NCI-H526 treated with DMSO at 0.1 percent for 48 hours (cell line): ENCODE results near the gene CBR3.
A peak's percentile ranks its signal among the peaks of the same experiment; 100 is the strongest.

Experiments used
- DNase-seq: peaks from one replicate; lab custom pipeline; 2025; lab: John Stamatoyannopoulos, UW

The CBR3 gene

DNA sequence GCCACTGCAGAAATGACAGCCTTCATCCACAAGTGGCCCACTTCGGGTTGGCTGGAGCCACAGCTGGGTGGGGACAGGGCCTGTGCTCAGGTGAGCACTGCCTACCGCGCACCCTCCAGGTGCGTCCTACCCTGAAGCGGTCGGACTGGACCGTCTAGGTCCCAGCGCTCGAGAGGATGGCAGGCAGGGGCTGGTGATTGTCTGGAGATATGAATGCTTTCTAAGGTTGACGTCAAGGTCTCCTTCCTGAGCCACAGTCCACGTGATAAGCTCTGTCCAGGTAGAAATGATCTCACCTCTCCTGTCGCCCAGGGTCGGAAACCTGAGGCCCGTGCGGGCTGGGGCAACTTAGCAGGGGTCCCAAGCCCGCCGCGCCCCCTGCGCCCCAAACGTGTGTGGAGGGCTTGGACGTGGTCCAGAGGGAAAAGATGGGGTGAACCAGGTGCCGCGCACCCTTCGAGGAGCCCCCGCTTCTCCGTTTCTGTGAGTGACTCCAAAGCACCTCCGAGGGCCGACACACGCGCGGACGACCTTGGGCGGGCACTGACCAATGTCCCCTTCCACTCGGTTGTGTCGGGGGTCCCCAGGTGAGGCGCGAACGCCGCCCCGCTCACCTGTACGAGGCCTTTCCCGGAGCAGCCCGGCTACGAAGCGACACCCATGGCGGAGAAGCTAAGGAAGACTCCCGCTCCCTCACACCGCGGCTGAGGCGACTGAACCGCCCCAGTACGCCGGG lies 20.9 kb downstream of the CBR3 start:
- peak; percentile 26 for DNase-seq

DNA sequence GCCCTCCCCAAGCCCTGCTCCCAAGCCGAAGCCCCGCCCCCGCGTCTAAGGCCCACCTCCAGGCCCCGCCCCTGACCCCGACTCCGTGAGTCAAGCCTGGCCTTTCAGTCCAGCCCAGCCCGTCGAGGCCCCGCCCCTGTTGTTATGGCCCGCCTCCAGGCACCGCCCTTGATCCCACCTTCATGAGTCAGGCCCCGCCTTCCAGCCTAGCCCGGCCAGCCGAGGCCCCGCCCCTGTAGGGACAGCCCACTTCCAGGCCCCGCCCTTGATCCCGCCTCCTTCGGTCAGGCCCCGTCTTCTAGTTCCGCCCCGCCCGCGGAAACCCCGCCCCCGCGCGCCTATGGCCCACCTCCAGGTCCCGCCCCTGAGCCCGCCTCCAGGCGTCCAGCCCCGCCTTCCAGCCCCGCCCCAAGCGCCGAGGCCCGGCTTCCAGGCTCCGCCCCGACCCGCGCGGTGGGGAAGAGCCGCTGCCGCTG lies 21.5 kb downstream of the CBR3 start:
- peak; percentile 96 for DNase-seq

DNA sequence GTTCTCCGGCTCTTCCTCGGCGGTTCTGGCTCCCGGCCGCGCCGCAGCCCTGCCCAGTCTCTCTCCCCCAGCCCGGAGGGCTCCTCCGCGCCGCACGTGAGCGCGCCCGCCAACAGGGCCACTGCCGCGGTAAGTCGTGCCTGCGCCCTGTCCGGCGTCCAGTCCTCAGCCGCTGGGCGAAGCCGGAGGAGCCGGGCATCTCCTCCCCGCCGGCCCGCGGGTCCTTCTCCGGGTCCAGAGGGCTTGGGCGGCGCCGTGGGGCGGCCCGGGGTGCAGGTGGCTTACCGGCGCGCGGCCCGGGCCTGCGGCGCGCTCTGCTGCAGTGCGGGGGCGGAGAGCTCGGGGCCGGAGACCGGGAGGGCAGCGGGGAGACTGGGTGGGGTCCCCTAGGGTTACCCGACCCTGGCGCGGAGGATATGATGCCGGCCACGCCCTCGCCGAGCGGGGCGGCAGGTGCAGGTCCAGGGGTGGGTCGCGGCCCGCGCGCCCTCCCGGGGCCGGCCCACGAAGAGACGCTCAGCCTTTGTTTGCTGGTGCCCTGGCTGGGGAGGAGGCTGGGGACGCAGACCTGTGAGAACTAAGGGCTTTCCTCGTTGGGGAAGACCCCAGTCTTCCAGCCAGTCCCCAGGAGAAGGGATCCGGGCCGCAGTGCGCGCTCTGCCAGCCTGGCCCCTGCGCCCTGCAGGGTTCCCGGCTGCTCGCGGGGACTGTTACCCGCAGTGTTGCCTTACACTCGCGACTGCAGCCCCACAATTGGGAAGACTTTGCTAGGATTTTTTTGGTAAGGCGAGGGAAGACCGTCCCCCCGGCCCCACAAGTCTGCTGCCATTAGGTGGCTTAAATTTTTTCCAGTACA lies 22.2 kb downstream of the CBR3 start, which contains the start of gene DOP1B:
Gene DOP1B, plus strand, starts transcription at position 10 of the 856 bp plus-strand sequence. CDS start 7,910 bp downstream, outside the sequence.
- DNase-seq, result peak; percentile 33

DNA sequence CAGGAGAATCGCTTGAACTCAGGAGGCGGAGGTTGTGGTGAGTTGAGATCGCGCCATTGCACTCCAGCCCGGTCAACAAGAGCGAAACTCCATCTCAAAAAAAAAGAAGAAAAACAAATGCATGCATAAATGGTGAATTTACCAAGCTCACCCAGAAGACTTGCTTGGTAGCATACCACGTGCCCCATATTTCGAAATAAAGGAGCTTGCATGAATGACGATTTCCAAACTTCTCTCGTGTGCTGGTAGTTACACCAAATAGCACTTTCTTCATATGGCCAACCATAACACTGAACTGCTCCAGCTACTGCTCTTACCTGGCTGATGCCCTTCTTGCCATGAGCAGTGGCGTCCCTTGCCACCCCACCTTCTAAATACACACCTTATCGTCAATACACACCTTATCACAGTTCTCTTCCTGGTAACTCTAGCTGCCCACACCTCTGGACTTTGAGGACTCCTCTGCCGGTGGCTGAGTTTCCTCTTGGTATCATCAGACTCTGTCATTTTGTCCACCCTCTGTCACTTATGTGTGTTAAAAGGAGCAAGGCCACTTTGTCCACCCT lies 24.6 kb downstream of the CBR3 start:
- no peak for DNase-seq

DNA sequence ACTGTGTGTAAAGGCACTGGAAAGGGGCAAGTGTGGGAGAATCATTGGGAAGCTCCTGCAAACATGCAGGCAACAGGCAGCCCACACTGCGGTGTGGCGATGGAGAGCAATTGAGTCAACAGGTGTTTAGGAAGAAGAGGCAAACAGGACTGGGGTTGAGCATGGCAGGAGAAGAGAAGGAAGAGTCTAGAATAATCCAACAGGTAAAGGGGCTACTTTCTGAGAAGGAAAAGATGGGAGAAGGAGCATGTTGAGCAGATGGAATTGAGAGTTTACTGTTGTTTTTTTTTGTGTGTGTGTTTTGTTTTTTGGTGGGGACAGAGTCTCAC lies 25.9 kb downstream of the CBR3 start:
- no peak for DNase-seq

DNA sequence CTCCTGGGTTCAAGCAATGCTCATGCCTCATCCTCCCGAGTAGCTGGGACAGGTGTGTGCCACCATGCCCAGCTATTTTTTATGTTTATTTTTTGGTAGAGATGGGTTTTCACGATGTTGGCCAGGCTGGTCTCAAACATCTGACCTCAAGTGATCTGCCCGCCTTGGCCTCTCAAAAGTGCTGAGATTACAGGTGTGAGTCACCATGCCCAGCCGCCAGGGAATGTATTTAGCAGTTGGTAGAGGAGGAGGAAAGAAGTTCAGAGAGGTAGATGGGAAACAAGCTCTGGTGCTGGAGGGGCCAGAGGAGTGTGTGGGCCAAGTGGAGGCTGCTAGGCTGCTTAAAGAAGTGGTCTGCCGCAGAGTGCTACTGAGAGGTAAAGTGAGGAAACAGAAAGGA lies 27.8 kb downstream of the CBR3 start:
- DNase-seq, result no peak

DNA sequence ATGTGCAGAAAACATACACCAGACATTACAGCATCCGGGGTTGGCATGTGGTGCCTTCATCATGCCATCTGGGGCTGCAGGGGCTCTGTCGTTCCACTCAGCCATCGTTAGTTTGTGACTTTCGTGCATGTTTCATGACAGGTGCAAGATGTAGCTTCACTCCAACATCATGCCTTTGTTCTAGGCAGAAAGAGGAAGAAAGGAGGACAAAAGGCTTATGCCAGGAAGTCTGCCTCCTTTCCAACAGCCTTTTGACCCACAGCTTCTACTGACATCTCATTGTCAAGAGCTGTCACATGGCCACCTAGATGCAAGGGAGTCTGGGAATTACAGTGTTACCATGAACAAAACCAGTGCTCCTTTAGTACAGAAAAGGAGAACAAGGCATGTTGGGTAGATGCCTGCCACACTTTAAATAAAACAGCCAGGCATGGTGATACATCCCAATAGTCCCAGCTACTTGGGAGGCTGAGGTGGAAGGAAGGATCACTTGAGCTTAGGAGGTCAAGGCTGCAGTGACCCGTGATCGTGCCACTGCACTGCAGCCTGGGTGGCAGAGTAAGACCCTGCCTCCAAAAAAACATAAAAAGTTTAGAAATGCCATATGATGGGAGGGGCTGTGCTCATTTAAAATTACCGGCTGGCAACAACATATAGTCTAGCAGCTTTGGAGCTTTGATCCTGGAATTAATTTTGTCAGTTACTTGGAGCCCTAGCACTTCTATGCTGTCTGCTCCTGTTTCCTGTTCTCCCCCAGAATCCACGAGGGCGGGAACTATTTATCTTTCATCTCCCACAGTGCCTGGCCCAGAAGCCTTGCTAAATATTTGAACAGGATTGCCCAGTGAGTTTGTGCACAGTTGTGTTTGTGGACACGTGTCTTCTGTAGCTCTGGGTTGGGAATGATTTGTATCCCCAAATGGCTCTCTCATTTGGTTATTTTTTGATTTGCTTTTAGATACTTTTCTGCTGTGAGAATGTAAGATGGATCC lies 29.2 kb downstream of the CBR3 start:
- DNase-seq, result no peak

DNA sequence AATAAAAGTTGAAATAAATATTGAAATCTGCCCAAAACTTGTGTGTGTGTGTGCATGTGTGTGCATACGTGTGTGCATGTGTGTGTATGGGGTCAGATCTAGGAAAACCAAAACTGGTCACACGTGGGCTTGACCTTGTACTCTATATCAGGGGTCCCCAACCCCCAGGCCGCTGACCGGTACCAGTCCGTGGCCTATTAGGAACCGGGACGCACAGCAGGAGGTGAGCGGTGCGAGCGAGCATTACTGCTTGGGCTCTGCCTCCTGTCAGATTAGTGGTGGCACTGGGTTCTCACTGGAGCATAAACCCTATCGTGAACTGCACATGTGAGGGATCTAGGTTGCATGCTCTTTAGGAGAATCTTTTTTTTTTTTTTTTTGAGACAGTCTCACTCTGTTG lies 30.5 kb downstream of the CBR3 start:
- DNase-seq, result no peak

DNA sequence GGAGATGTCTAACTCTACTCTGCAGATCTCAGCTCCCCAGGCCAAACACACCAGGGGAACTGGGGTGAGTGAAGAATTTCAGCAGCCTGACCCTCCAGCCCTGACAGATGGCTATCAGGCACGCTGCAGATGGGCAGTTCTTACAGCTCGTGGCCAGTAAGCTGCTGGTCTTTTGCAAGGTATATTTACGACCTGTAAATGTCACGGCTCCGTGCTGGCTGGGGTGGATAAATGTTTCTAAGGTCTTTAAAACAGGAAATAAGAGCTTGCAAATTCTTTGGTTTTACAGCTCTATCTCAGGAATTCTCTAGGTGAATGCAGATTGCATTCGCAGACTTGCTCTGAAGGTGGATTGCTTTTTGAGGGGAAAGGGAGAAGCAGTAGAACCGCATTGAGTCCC lies 31.8 kb downstream of the CBR3 start:
- DNase-seq, result no peak

DNA sequence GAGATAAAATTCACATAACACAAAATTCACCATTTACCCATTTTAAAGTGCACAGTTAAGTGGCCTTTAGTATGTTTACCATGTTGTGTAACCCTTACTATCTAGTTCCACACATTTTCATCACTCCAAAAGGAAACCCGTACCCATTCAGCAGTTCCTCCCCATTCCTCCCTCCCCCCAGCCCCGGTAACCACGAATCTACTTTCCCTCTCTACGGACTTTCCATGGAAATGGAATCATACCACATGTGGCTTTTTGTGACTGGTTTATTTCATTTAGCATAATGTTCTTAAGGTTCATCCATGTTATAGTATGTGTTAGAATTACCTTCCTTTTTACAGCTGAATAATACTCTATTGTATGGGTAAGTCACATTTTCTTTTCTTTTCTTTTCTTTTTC lies 32.7 kb downstream of the CBR3 start:
- DNase-seq, result no peak

DNA sequence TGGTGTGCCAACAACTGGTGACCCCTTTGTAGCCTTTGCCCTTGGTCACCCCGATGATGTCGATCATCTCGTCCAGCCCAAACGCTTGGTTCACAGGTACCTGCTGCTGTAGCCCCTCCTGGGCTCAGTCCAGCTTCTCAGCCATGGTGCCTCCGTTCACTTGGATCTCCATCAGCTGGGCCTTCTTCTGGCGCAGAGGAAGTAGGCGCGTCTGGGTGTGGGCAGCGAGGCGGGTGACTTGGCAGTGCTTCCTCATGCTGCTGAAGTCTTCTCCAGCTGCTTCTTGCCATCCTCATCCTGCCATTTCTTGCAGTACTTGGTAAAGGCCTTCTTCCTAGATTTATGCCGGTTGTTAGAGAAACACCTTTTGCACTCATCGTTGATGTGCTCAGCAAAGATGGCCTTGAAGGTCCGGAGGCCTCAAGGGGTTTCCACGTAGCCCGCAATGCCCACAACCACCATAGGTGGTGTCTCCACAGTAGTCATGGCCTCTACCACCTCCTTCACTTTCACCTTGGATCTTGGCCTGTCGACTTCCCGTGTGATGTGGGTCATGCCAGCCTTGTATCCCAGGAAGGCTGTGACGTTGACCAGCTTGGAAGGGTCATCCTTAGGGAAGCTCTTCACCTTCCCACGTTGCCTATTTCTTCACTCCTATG lies 34.7 kb downstream of the CBR3 start:
- DNase-seq, result no peak

DNA sequence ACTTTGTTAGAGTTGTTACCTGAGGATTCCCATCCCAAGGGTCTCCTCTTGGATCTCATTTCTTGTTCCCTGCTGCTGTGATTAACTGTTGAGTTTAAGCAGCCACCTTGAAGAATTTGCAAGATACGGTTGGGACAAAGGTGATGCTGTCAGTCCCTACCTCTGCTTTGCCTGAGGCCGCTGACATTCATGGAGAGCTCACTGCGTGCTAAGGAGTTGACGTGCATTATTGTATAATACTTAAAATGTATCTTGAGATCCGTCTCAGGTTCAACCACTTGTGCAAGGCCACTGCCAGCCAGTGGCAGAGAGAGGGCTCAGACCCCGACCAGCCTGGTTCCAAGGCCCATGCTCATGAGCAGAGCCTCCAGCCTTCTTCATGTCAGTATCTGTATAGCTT lies 35.9 kb downstream of the CBR3 start:
- DNase-seq, result no peak

DNA sequence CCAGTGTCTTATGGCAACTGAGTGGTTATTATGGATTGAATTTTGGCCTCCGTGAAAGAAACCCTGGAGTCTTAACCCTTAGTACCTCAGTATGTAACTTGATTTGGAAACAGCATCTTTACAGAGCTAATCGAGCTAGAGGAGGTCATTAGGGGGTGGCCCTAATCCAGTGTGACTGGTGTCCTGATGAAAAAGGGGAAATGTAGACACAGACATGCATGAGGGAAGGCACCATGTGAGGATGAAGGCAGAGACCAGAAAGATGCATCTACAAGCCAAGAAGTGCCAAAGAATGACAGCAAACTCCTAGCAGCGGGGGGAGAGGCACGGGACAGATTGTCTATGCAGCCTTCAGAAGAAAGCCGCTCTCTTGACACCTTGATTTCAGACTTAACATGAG lies 36.5 kb downstream of the CBR3 start:
- DNase-seq, result no peak

DNA sequence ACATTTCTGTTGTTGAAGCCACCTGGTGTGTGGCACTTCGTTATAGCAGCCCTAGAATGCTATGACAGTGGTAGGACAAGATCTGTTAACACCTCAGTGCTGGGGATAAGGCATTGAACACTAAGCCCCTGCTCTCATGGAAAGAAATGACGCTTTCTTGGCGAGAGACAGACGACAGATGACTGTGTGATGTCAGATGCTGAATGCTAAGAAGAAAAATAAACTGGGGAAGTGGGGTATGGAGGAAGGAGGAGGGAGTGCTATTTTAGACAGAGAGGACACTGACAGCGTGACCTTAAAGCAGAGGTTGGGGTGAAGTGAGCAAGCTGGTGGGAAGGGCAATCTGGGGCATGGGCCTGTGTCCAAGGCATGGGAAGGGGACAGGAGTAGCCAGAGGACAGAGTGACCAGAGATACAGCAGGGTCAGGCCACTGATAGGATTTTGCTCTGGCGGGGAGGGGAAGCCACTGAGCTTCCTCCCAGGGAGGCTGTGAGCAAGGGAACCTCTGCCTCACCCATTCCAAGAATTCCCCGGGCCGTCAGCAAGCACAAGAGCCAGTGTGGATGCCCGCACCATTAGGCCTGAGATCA lies 37.0 kb downstream of the CBR3 start:
- no peak for DNase-seq

DNA sequence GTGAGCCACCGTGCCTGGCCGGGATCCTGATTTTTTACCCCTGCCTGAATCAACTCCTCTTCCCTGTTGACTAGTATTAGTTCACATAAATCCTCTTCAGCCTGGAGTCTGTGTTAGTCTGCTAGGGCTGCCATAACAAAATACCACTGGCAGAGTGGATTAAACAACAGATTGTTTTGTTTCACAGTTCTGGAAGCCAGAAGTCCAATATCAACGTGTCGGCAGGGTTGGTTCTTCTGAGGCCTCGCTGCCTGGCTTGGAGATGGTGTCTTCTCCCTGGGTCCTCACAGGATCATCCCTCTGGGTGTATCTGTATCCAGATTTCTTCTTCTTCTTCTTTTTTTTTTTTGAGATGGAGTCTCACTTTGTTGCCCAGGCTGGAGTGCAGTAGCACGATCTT lies 39.9 kb downstream of the CBR3 start:
- no peak for DNase-seq

DNA sequence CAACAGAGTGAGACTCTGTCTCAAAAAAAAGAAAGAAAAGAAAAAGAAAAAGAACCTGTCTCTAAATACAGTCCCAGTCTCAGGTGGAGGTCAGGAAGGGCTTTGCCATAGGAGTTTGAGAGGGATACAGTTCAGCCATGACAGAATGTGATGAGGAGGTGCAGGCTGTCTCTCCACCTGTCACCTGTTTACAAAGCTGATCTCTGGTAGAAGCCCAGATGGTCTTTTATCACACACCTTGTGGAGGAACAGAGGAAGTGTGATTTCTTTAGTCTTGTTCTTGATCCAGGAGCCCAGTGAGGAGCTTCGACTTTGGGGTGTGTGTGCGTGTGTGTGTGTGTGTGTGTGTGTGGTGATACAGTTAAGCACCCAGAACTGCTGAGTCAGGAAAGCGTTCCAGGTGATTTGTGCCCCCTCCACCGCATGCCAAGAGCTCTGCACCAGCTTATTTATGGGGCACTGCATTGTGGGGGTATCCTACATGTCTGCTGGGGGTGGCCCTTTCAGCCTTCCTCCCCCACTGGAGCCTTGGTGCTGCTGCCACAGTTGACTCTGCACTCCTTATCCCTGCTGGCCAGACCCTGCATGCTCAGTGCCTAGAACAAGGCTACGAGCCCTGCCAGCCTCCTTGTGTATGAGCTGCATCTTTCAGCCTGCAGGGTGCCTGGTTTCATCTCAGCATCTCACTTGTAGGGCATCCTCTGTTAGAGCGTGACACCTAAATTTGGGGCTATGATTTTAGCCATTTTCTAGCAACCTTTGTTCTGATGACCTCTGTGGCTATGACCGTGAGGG lies 41.1 kb downstream of the CBR3 start:
- DNase-seq, result no peak

DNA sequence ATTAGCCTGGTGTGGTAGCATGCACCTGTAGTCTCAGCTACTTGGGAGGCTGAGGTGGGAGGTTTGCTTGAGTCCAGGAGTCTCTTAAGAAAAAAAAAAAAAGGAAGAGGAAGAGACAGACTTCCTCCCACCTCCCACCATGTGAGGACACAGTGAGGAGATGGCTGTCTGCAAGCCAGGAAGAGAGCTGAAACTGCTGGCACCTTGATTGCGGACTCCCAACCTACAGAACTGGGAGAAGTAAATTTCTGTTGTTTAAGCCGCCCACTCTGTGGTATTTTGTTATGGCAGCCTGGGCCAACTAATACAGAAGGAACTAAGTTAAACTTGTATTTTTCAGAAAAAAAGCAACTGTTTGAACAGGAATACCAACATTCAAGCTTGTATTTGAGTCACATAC lies 43.5 kb downstream of the CBR3 start:
- DNase-seq, result no peak

DNA sequence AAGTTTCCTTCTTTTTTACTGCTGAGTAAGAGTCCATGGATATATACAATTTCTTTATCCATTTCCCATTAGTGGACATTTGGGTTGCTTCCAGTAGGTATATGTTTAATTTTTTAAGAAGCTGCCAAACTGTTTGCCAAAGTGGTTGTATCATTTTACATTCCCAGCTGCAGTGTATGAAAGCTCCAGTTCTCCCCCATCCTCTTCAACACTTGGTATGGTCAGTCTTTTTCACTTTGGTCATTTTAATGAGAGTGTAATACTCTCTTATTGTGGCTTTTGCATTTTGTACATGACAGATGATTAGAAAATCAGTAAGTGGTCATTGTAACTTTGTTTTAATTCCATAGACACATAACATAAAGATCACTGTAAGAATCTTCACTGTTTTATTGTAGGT lies 44.3 kb downstream of the CBR3 start:
- no peak for DNase-seq

DNA sequence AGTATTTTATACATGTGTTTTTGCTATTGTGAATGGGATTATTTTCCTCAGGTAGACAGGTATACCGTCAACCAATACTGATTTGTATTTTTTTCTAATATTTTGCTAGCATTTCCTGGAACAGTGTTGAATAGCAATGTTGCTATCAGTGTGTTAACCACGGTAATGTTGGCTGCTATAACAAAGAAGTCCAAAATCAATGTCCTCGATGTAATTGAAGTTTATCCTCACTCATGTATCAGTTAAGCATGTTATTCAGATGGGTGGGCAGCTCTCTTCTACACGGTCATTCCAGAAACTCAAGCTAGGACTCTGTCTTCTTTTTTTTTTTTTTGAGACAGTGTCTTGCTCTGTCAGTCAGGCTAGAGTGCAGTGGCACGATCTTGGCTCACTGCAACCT lies 46.1 kb downstream of the CBR3 start:
- DNase-seq, result no peak

DNA sequence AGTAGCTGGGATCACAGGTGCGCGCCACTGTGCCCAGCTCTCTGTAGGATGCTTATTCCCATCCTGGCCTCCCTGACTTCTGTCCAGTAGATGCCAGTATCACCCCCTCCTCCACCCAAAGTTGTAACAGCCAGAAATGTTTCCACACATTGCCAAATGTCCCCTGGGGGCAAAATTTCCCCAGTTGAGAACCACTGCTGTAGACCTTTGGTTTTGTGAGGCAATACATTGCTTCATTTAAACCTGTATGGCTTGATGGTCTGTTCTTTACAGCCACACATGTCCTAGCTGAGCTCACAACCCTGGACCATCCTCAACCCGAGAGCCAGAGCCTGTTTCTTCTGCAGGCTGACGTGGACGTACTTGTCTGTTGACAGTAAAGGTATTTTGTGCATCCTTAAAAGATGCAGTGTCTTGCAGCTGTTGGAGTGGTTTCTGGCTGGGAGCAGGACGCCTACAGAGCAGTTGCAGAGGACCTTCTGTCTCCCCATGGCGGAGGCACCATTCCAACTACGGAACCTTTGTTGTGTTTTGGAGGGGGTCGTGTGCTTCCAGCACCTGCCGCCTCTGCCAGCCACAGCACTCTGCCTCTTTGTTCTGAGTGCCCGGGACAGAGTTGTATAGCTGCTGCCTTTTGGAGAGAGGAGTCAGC lies 48.4 kb downstream of the CBR3 start:
- DNase-seq, result no peak
